ENCODE results near the gene TNFAIP8L2. TPM values are rescaled to one million over a fixed set of nuclear protein-coding genes. Genes with fewer than 3 reads are reported as not detected.
A peak's percentile ranks its signal among the peaks of the same experiment; 100 is the strongest.

TNFAIP8L2 gene
- total and polyA plus RNA-seq, 8 donors: 0.16 to 3.8 (median 1.3) TPM

GRCh38 chr1:151128800-151129199 is 27.6 kb upstream of the TNFAIP8L2 start:
- peaks cover 0 to 8% (median 0%) of the 10 kb centered on the region in 4 donors for H3K27me3 ChIP-seq
- DNase-seq (no peak), FAIRE-seq (no peak), ATAC-seq (no peak)
- no peak overlapping the region for H3K27ac ChIP-seq
- H3K9me3 ChIP-seq: no peaks in the 10 kb centered on the region
- H3K4me3 ChIP-seq: no peak overlapping the region
- WGBS, 2 donors: 88 to 89% methylated on average over 6 of the region's 6 CpGs
- TF ChIP-seq CTCF (IDR thresholded peaks at IDR 0.05): no peak
- H3K36me3 ChIP-seq: no peaks in the 10 kb centered on the region
- intact Hi-C loops (cut with DNase I): no loop called here
- H3K4me1 ChIP-seq: no peaks in the 10 kb centered on the region

GRCh38 chr1:151130987-151131586 is 25.4 kb upstream of the TNFAIP8L2 start:
- no peaks in the 10 kb centered on the region for H3K9me3 ChIP-seq
- peak overlapping the region in 2 of 4 donors; percentile 2 to 30 for H3K4me3 ChIP-seq
- FAIRE-seq: no peak
- ATAC-seq: peak; percentile 82 to 95 (median 88)
- H3K4me1 ChIP-seq: no peaks in the 10 kb centered on the region
- TF ChIP-seq CTCF (IDR thresholded peaks at IDR 0.05): no peak
- WGBS, 2 donors: 26 to 35% methylated on average over 45 of the region's 45 CpGs
- no peaks in the 10 kb centered on the region for H3K36me3 ChIP-seq
- H3K27ac ChIP-seq: no peak overlapping the region
- peak; percentile 65 to 75 (median 70) for DNase-seq
- peaks cover 0 to 8% (median 0%) of the 10 kb centered on the region in 4 donors for H3K27me3 ChIP-seq
- intact Hi-C loops (cut with DNase I): no loop called here

- no peak for TF ChIP-seq CTCF (IDR thresholded peaks at IDR 0.05)
- DNase-seq (peak in 1 of 6 donors; percentile 63), ATAC-seq (peak; percentile 37 to 74 (median 65)), FAIRE-seq (no peak)
- peak overlapping the region in 2 of 4 donors; percentile 2 to 30 for H3K4me3 ChIP-seq
- no peak overlapping the region for H3K27ac ChIP-seq
- 27 to 37% methylated on average over 39 of the region's 39 CpGs for WGBS, 2 donors
- no peaks in the 10 kb centered on the region for H3K36me3 ChIP-seq
- intact Hi-C loops (cut with DNase I): no loop called here
- H3K27me3 ChIP-seq: peaks cover 0 to 8% (median 0%) of the 10 kb centered on the region in 4 donors
- no peaks in the 10 kb centered on the region for H3K4me1 ChIP-seq
- H3K9me3 ChIP-seq: no peaks in the 10 kb centered on the region
Observed at GRCh38 chr1:151131701-151132334, 24.6 kb upstream of the TNFAIP8L2 start.

- H3K9me3 ChIP-seq: no peaks in the 10 kb centered on the region
- FAIRE-seq (no peak), ATAC-seq (peak in 2 of 4 donors; percentile 13 to 18), DNase-seq (peak in 1 of 6 donors; percentile 67)
- WGBS, 2 donors: 38 to 46% methylated on average over 36 to 74 of the region's 74 CpGs
- peaks cover 0 to 8% (median 0%) of the 10 kb centered on the region in 4 donors for H3K27me3 ChIP-seq
- no peak overlapping the region for H3K27ac ChIP-seq
- H3K4me3 ChIP-seq: peak overlapping the region in 2 of 4 donors; percentile 2 to 30
- H3K4me1 ChIP-seq: no peaks in the 10 kb centered on the region
- no peaks in the 10 kb centered on the region for H3K36me3 ChIP-seq
- no peak for TF ChIP-seq CTCF (IDR thresholded peaks at IDR 0.05)
- intact Hi-C loops (cut with DNase I): no loop called here
Observed at GRCh38 chr1:151132335-151133017, 24.0 kb upstream of the TNFAIP8L2 start.

Measured in pancreas (tissue), 10 donors.